ENCODE data around the gene PXYLP1.

Gene PXYLP1

DNA sequence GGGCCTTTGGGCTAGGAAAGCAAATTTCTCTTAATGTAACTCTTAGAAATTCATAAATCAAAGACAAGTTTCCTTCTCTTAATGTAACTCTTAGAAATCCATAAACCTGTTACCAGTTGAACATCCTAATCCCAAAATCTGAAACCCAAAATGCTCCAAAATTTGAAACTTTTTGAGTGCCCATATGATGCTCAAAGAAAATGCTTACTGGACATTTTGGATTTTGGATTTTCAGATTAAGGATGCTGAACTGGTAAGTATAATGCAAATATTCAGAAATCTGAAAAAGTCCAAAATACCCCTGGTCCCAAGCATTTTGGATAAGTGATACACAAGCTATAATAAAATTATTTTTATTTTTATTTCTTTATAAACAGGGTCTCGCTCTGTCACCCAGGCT lies 85.2 kb downstream of the PXYLP1 start:
- no peak overlapping the region for H3K27ac Mint-ChIP-seq
- no peaks in the 10 kb centered on the region for H3K27me3 Mint-ChIP-seq (ENCODE audit: low read depth)
- H3K9me3 Mint-ChIP-seq, result no peaks in the 10 kb centered on the region
- H3K4me1 Mint-ChIP-seq (ENCODE audit: low read depth), result peaks cover 23% of the 10 kb centered on the region
- H3K36me3 Mint-ChIP-seq (ENCODE audit: low read depth), result no peaks in the 10 kb centered on the region
- H3K4me3 Mint-ChIP-seq, result no peak overlapping the region

GRCh38 chr3:141320399-141321108 lies 88.9 kb downstream of the PXYLP1 start:
- H3K36me3 Mint-ChIP-seq (ENCODE audit: low read depth), result peaks cover 2% of the 10 kb centered on the region
- no peaks in the 10 kb centered on the region for H3K9me3 Mint-ChIP-seq
- no peaks in the 10 kb centered on the region for H3K27me3 Mint-ChIP-seq (ENCODE audit: low read depth)
- peak overlapping the region; percentile 35 for H3K27ac Mint-ChIP-seq
- peaks cover 9% of the 10 kb centered on the region for H3K4me1 Mint-ChIP-seq (ENCODE audit: low read depth)
- no peak overlapping the region for H3K4me3 Mint-ChIP-seq

DNA sequence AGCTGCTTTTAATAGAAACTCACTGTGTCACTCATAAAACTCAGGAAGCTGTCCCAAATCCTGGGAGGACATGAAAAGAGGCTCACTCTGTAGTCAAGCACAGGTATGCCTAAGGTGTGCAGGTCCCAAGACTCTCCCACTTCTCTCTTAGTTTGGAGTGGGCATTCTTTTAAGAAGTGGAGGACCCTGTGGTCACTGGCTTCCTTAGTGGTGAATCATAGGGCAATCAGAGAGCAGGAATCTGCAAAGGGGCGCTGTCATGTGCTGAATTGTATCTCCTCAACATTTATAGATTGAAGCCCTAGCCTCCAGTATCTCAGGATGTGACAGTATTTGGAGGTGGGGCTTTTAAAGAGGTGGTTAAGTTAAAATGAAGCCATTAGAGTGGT lies 89.5 kb downstream of the PXYLP1 start:
- Mint-ChIP-seq H3K27ac (no peak overlapping the region), H3K4me3 (no peak overlapping the region)

DNA sequence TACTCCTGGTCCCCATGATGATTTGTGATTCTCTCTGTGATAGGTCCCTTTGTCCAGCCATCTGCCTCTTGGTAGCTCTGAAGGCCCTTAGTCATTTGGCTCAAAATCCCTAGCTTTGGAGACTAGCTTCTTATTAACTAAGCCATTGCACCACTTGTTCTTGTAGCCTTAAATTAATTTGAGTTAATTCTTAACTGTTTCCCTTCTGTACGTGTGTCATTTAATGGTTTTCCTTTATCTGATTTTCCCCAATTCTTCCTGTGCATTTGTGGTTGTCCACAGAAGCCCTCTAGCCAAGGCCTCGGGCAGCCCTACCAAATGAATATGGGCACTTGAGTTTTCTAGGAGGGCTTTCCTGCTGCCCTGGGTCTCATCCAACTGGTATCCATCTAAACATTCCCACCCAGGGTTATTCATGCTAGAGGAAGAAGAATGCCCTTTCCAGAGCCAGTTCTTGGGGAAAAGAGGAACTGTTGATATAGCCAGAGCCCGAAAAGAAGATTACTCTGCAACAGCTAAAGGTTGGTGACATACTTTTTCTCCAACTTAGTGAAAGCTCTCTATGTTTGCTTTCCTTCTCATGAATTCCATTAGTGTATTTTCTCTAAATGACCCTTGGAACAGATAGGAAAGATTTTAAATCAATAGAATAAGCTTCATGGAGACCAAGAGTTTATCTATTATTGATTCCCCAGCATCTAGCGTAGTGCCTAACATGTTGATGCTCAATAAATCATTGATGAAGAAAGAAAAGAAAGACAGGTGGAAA lies 92.5 kb downstream of the PXYLP1 start:
- Mint-ChIP-seq H3K27me3 (ENCODE audit: low read depth) (no peaks in the 10 kb centered on the region), H3K27ac (no peak overlapping the region), H3K4me1 (ENCODE audit: low read depth) (peaks cover 14% of the 10 kb centered on the region), H3K36me3 (ENCODE audit: low read depth) (peaks cover 2% of the 10 kb centered on the region), H3K9me3 (no peaks in the 10 kb centered on the region), H3K4me3 (no peak overlapping the region)

More for the DNA sequence above, 89.5 kb downstream of the PXYLP1 start:
- no peaks in the 10 kb centered on the region for H3K9me3 Mint-ChIP-seq
- H3K36me3 Mint-ChIP-seq (ENCODE audit: low read depth), result peaks cover 2% of the 10 kb centered on the region
- H3K27me3 Mint-ChIP-seq (ENCODE audit: low read depth), result no peaks in the 10 kb centered on the region
- peaks cover 9% of the 10 kb centered on the region for H3K4me1 Mint-ChIP-seq (ENCODE audit: low read depth)

GRCh38 chr3:141326123-141326522 lies 94.5 kb downstream of the PXYLP1 start:
- Mint-ChIP-seq H3K36me3 (ENCODE audit: low read depth) (peaks cover 2% of the 10 kb centered on the region), H3K4me1 (ENCODE audit: low read depth) (peaks cover 6% of the 10 kb centered on the region), H3K27ac (no peak overlapping the region), H3K4me3 (no peak overlapping the region), H3K27me3 (ENCODE audit: low read depth) (no peaks in the 10 kb centered on the region), H3K9me3 (no peaks in the 10 kb centered on the region)

DNA sequence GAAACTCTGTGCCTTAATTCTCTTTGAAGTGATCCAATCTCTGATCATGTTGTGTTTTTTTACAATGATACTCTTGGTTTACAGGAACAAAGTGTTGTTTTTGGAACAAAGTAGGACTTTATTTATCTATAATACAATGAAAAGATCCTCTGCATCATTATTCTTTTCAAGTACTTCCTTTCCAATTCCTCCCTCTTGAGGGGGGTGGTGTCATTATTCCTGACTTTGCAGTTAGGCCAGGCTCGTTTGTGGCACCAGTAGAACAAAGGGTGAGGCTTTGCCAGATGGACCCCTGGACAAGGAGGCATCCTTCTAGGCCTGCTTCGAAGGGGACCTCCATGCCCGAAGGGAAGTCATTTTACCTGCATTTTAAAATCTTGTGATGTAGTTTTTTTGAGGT lies 95.0 kb downstream of the PXYLP1 start:
- H3K4me3 Mint-ChIP-seq, result no peak overlapping the region
- H3K4me1 Mint-ChIP-seq (ENCODE audit: low read depth), result peaks cover 6% of the 10 kb centered on the region
- no peaks in the 10 kb centered on the region for H3K9me3 Mint-ChIP-seq
- no peak overlapping the region for H3K27ac Mint-ChIP-seq
- H3K27me3 Mint-ChIP-seq (ENCODE audit: low read depth), result no peaks in the 10 kb centered on the region
- H3K36me3 Mint-ChIP-seq (ENCODE audit: low read depth), result peaks cover 2% of the 10 kb centered on the region

DNA sequence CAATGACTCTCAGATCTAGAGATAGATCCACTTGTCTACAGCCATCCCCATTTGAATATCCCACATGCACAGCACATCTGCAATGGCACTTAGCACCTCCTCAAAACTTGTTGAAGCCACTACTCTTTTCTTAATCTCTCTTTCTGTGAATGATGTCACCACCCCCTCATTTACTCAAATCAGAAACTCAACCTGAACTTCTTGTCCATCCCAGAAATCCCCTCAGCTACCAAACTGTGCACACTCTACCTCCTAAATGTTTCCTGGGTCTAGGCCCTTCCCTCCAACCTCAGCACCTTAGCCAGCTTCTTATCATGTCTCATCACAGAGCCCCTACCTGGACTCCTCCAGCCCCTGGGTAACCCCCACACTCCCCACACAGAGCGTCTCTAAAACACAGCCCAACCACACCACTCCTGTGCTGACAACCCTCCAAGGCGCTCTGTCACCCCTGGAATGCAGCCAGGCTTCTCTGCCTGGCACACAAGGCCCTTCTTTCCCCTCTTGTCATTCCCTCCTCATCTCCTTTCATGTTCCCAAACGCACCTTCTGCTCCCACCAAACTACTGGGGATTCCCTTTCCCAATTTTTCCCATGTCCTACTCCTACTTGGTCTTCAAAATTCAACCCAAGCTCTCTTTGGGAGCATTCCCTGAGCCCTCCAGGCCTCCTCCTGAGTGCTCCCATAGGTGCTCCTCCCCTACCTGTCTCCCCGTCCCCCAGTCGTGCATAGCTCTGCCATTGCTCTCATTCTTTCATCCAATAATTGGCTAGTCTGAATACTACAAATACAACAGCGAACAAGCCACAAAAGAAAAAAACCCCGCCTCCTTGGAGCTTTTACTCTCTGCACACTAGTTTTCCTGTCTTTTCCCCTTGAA lies 96.9 kb downstream of the PXYLP1 start:
- Mint-ChIP-seq H3K9me3 (no peaks in the 10 kb centered on the region), H3K27me3 (ENCODE audit: low read depth) (no peaks in the 10 kb centered on the region), H3K4me1 (ENCODE audit: low read depth) (peaks cover 6% of the 10 kb centered on the region), H3K27ac (peak overlapping the region; percentile 21), H3K4me3 (no peak overlapping the region), H3K36me3 (ENCODE audit: low read depth) (no peaks in the 10 kb centered on the region)

GRCh38 chr3:141330235-141330634 lies 98.6 kb downstream of the PXYLP1 start:
- no peaks in the 10 kb centered on the region for H3K9me3 Mint-ChIP-seq
- no peak overlapping the region for H3K4me3 Mint-ChIP-seq
- H3K36me3 Mint-ChIP-seq (ENCODE audit: low read depth), result no peaks in the 10 kb centered on the region
- H3K4me1 Mint-ChIP-seq (ENCODE audit: low read depth), result peaks cover 6% of the 10 kb centered on the region
- H3K27me3 Mint-ChIP-seq (ENCODE audit: low read depth), result no peaks in the 10 kb centered on the region
- no peak overlapping the region for H3K27ac Mint-ChIP-seq

- peaks cover 6% of the 10 kb centered on the region for H3K4me1 Mint-ChIP-seq (ENCODE audit: low read depth)
These were observed 99.2 kb downstream of the PXYLP1 start for GRCh38 chr3:141330718-141331376.

DNA sequence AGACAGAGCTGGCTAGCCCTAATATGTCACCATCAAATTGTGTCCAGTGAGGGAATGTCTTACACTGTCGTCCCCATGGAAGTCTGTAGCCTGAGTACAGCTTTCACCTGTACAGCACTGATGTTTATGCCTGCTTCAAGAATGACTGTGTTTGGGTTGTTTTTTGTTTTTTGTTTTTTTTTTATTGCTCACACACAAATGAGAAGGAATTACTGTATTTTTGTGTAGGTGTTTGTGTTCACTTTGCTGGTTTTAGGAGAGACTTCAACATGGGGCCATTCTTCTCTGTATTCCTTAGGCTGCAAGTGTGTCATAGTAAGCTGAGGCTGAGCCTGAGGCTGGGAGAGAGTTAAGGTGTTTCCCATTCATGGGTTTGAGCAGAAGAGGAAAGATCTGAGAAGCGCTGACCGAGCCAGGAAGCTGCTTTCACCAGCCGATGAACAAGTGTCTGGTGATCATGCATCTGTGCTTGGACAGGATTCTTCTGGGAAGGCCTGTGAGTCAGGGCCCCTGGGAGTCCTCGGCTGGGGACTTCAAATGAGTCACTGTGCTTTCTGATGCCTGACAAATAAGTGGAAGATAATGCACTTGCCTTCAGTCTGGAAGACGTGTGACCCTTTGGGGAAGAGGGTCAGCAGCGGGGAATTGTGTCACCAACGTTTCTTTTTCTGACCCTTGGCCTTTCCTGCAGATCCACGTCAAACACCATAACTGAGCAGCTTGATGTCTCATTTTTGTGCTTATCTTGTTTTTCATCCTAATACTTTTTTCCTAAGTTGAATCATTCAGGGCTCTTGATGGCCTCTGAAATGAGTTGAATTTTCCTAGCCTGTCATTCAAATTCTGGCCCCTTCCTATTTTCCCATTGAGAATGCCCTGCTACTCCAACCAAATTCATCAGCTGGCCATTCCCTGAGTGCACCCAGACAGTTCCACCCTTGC lies 100.0 kb downstream of the PXYLP1 start:
- no peaks in the 10 kb centered on the region for H3K9me3 Mint-ChIP-seq
- H3K4me1 Mint-ChIP-seq (ENCODE audit: low read depth), result peaks cover 6% of the 10 kb centered on the region
- H3K4me3 Mint-ChIP-seq, result no peak overlapping the region
- H3K36me3 Mint-ChIP-seq (ENCODE audit: low read depth), result no peaks in the 10 kb centered on the region
- no peaks in the 10 kb centered on the region for H3K27me3 Mint-ChIP-seq (ENCODE audit: low read depth)
- no peak overlapping the region for H3K27ac Mint-ChIP-seq

More at GRCh38 chr3:141330718-141331376, 99.2 kb downstream of the PXYLP1 start:
- no peaks in the 10 kb centered on the region for H3K36me3 Mint-ChIP-seq (ENCODE audit: low read depth)
- no peak overlapping the region for H3K27ac Mint-ChIP-seq
- no peak overlapping the region for H3K4me3 Mint-ChIP-seq
- no peaks in the 10 kb centered on the region for H3K27me3 Mint-ChIP-seq (ENCODE audit: low read depth)
- no peaks in the 10 kb centered on the region for H3K9me3 Mint-ChIP-seq

- Mint-ChIP-seq H3K36me3 (ENCODE audit: low read depth) (no peaks in the 10 kb centered on the region), H3K27ac (peak overlapping the region; percentile 21), H3K4me3 (no peak overlapping the region), H3K4me1 (ENCODE audit: low read depth) (peaks cover 6% of the 10 kb centered on the region), H3K9me3 (no peaks in the 10 kb centered on the region), H3K27me3 (ENCODE audit: low read depth) (no peaks in the 10 kb centered on the region)
These were observed 100.8 kb downstream of the PXYLP1 start for GRCh38 chr3:141332416-141332815.

GRCh38 chr3:141333836-141334626 lies 102.4 kb downstream of the PXYLP1 start:
- no peak overlapping the region for H3K27ac Mint-ChIP-seq
- no peaks in the 10 kb centered on the region for H3K27me3 Mint-ChIP-seq (ENCODE audit: low read depth)
- no peak overlapping the region for H3K4me3 Mint-ChIP-seq
- H3K36me3 Mint-ChIP-seq (ENCODE audit: low read depth), result no peaks in the 10 kb centered on the region
- H3K4me1 Mint-ChIP-seq (ENCODE audit: low read depth), result no peaks in the 10 kb centered on the region
- no peaks in the 10 kb centered on the region for H3K9me3 Mint-ChIP-seq
